ENCODE data around the gene CFAP20DC.

GRCh38 chr3:58880182-58880581, 169.6 kb downstream of the CFAP20DC start:
- no peak for TF ChIP-seq LEF1 (IDR thresholded peaks at IDR 0.05; ENCODE audit: borderline replicate concordance)
- no peak for TF ChIP-seq L3MBTL2 (conservative IDR thresholded peaks at IDR 0.05)
- TF ChIP-seq PKNOX1 (IDR thresholded peaks at IDR 0.05), result no peak
- no peak for TF ChIP-seq NFRKB (IDR thresholded peaks at IDR 0.05)
- no peak for TF ChIP-seq HDGF (IDR thresholded peaks at IDR 0.05; ENCODE audit: borderline replicate concordance)
- TF ChIP-seq TARDBP (IDR thresholded peaks at IDR 0.05), result no peak
- no peak for TF ChIP-seq SP1 (IDR thresholded peaks at IDR 0.05)
- no peak for TF ChIP-seq ELF4 (IDR thresholded peaks at IDR 0.05)
- TF ChIP-seq FOXM1 (IDR thresholded peaks at IDR 0.05; ENCODE audit: borderline replicate concordance), result no peak
- no peak for TF ChIP-seq FOXA1 (IDR thresholded peaks at IDR 0.05)
- TF ChIP-seq SUZ12 (IDR thresholded peaks at IDR 0.05), result no peak
- TF ChIP-seq ZNF384 (IDR thresholded peaks at IDR 0.05), result no peak
- TF ChIP-seq FOXK2 (IDR thresholded peaks at IDR 0.05), result no peak
- no peak for TF ChIP-seq CTBP1 (IDR thresholded peaks at IDR 0.05; ENCODE audit: borderline replicate concordance)
